AG04449 (cell line): Measurements from ENCODE around the gene CTDNEP1.

Experiments used
- CTCF ChIA-PET: fragments of 350-600 bp; formaldehyde crosslinking; extraction: SDS; loops from one replicate; lab custom pipeline; 2021; ENCODE audit warnings: antibody characterized with exemption; lab: Yijun Ruan, JAX
- POLR2A ChIA-PET: fragments of 400-600, 350-600 bp; formaldehyde crosslinking; extraction: SDS; loops from one replicate; lab custom pipeline; 2020; ENCODE audit warnings: antibody characterized with exemption, inconsistent platforms; lab: Yijun Ruan, JAX
- DNase-seq: peaks from one replicate; pipeline ENCODE4 v3.0.0-alpha.2; 2010; ENCODE audit warnings: low read depth, low spot score
- H3K4me3 ChIP-seq: 2 replicates; pipeline ENCODE4 v1.5.1; 2011; ENCODE audit warnings: low read depth, mild to moderate bottlenecking, control low read depth, low read length
- CTCF ChIP-seq: IDR thresholded peaks from one replicate; pipeline ENCODE4 v1.5.1; 2011; ENCODE audit warnings: mild to moderate bottlenecking, moderate library complexity, low read length, control low read depth, inconsistent platforms; ENCODE audit not compliant: insufficient read depth; ENCODE audit errors: missing control alignments

The CTDNEP1 gene

DNA sequence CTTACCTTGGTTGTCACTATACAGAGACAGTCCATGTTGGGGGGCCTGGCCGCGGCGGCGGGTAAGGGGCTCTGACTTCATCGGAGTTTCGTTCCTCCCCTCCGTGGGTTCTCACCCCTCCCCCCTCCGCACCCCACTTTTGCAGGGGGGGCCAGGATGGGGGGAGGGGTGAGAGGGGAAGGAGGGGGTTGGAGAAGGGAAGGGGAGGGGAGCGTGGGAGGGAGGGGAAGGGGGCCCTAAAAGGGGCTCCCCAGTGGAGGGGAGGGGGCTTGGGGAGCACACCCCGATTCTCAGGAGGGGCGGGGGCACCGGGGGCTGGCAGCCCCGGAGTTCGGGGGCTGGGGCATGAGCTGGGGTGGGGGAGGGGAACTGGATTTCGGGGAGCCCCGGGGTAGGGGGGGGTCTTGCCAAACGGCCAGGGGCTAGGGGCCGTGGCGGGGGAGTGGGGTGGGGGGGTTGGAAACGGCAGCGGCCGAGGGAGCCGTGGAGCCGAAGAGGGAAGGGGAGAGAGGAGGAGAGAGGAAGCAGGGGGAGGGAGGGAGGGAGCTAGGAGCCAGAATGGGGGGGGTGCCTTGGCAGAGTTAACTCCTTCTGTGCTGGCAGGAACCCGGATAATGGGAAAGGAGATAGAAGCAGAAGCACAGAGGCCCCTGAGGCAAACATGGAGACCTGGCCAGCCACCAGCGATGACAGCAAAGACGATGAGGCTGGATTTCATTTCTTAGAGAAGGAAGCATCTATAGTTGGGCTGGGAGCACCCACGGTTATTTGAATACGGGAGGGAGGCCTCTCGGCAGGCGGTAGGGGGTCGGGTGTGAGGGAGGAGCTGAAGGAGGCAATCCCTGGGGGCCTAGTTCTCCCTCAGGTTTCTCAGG is 34.2 kb downstream of the CTDNEP1 start:
- H3K4me3 ChIP-seq = peak overlapping the region; percentile 66
- CTCF ChIA-PET = no interaction called here
- no peak for DNase-seq
- POLR2A ChIA-PET = no interaction called here
- no peak for TF ChIP-seq CTCF

- no peak for TF ChIP-seq CTCF
- DNase-seq = no peak
- ChIA-PET POLR2A (interaction anchor here (1.2 kb wide), 1 partner anchor 18 kb away, joined by 3 read pairs; the partner anchor contains the start of gene DVL2), CTCF (interaction anchor here (1.0 to 2.3 kb wide), 3 partner anchors 8 to 171 kb away, joined by 3 to 6 read pairs (median 4); no protein-coding TSS in a partner anchor)
- peak overlapping the region; percentile 66 for H3K4me3 ChIP-seq
Measured at GRCh38 chr17:7216242-7217112, 35.1 kb downstream of the CTDNEP1 start.

DNA sequence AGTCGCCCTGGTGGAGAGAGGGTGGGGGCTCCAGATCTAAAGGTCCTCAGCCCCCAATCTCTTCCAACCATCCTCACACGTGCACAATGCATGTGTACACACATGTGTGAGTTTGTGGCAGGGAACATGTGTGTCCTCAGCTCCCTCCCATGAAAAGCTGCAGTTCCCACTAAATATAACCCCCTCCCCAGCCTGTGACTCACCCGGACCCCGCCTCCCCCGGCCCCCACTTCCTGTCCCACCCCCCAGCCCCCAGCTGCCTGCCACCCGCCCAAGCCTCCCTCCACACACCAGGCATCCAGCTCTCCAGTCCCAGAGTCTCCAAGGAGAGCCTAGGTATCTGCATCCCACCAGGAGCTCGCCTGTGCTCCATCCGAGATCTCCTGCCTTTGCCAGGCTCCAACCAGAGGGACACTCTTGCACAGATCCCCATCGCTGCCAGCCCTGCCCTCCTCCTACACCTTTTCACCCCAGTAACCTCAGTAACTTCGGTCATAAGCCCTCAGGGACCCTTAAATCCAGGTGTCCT is 35.8 kb downstream of the CTDNEP1 start:
- ChIA-PET POLR2A (interaction anchor here (0.6 to 1.2 kb wide), 2 partner anchors 9 to 19 kb away, joined by 3 to 4 read pairs; partner anchors contain the start of gene DVL2), CTCF (interaction anchor here (1.0 to 2.3 kb wide), 4 partner anchors 9 to 170 kb away, joined by 3 to 6 read pairs (median 4); no protein-coding TSS in a partner anchor)
- peak overlapping the region; percentile 66 for H3K4me3 ChIP-seq
- no peak for TF ChIP-seq CTCF
- DNase-seq = no peak

DNA sequence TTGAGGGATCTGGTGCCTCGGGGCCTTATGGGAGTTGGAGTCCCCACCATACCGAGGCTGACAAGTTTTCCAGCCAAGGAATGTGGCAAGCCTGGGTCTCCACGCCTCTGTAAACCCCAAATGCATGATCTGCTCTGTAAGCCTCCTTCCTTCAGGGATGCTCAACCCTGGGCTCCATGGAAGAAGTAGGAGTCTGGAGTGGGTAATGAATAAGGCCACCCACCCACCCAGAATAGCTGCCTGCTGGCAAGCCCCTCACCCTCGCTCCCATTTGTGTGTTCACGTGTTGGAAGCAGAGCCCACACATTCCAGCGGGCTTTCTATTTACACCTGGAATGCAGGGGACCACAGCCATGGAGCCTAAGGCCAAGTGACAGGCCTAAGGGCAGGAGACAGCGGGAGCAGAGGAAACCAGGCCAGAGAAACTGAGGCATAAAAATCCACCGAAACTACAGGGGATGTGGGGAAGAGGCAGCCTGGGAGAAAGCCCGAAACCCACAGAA is 36.3 kb downstream of the CTDNEP1 start:
- peak overlapping the region; percentile 66 for H3K4me3 ChIP-seq
- TF ChIP-seq CTCF = no peak
- no peak for DNase-seq
- ChIA-PET CTCF (interaction anchor here (1.4 to 2.3 kb wide), 5 partner anchors 9 to 170 kb away, joined by 4 to 11 read pairs (median 6); no protein-coding TSS in a partner anchor), POLR2A (interaction anchor here (0.6 to 1.2 kb wide), 3 partner anchors 10 to 22 kb away, joined by 3 to 4 read pairs (median 3); partner anchors contain the start of gene DVL2)

DNA sequence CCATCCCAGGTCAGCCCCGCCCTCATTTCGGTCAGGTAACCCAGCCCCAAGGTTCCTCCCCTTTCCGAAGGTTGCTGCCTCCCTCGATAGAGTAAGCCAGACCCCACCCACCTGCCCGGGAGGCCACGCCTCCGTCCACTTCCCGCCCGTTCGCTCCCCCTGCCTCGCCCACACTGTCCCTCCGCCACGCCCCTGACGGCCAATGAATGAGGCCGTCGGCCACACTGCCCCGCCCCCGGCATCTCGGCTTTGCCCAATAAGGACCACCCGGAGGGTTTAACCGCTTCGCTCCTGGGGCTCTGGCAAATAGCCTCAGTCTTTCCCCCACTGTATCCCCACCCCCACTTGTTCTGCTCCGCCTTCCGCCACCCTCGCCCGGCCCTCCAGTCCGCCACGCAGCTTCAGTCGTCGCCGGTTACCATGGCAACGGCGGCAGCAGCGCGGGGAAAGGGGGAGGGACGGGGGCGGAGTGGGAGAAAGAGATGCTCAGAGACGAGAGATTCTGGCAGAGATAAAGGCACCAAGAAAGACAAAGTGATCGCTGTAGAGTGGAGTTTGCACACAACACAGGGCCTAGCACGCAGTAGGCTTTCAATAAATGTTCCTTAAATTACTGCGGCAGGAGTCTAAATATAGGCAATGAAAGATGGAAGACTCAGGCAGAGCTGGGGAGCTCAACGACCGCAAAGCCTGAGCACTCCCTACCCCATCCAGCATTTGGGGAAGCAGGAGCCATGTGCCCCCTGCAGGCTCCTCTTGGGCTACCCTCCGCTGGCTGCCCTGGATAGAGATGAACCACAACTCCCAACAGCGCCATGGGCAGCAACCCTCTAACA is 37.0 kb downstream of the CTDNEP1 start:
- DNase-seq = peak; percentile 67
- CTCF ChIA-PET = interaction anchor here (0.5 to 2.3 kb wide), 10 partner anchors 10 to 169 kb away, joined by 3 to 11 read pairs (median 4); partner anchors contain the start of genes CTDNEP1 and SLC2A4
- POLR2A ChIA-PET = interaction anchor here (1.2 kb wide), 1 partner anchor 23 kb away, joined by 3 read pairs; no protein-coding TSS in a partner anchor
- H3K4me3 ChIP-seq = peak overlapping the region; percentile 66
- peak; percentile 80 for TF ChIP-seq CTCF
